ENCODE results near the gene KLHL22.

DNA sequence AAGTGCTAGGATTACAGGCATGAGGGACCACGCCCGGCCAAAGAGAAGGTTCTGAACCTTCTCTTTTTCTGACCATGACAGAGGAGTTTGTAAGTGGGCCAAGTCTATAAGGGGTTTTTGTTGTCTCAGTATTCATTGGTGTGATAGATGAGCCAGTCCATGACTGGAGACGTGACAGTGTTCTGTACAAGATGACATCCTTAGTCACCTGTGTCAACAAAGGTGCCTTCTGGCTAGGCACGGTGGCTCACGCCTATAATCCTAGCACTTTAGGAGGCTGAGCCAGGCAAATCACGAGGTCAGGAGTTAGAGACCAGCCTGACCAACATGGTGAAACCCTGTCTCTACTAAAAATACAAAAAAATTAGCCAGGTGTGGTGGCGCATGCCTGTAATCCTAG lies 4.2 kb upstream of the KLHL22 start:
- TF ChIP-seq, protein P1, sequence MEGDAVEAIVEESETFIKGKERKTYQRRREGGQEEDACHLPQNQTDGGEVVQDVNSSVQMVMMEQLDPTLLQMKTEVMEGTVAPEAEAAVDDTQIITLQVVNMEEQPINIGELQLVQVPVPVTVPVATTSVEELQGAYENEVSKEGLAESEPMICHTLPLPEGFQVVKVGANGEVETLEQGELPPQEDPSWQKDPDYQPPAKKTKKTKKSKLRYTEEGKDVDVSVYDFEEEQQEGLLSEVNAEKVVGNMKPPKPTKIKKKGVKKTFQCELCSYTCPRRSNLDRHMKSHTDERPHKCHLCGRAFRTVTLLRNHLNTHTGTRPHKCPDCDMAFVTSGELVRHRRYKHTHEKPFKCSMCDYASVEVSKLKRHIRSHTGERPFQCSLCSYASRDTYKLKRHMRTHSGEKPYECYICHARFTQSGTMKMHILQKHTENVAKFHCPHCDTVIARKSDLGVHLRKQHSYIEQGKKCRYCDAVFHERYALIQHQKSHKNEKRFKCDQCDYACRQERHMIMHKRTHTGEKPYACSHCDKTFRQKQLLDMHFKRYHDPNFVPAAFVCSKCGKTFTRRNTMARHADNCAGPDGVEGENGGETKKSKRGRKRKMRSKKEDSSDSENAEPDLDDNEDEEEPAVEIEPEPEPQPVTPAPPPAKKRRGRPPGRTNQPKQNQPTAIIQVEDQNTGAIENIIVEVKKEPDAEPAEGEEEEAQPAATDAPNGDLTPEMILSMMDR (IDR thresholded peaks at IDR 0.05; ENCODE audit: extremely low read depth in 1 of 2, insufficient read depth in 1 of 2, low read depth in 1 of 2, low read length in 2 of 2), result no peak
- TF ChIP-seq POLR2A (IDR thresholded peaks at IDR 0.05; ENCODE audit: low read depth, low read length) (no peak), POLR2AphosphoS5 (IDR thresholded peaks at IDR 0.05; ENCODE audit: insufficient read depth, low read depth, low read length) (no peak), EZH2 (IDR thresholded peaks at IDR 0.05; ENCODE audit: borderline replicate concordance, low read depth, low read length, severe bottlenecking) (no peak), JUN (IDR thresholded peaks at IDR 0.05; ENCODE audit: borderline replicate concordance, insufficient read depth, insufficient read length, low read depth) (no peak), GATA2 (IDR thresholded peaks at IDR 0.05; ENCODE audit: insufficient read depth, insufficient read length, low read depth, low read length) (no peak), FOS (IDR thresholded peaks at IDR 0.05; ENCODE audit: borderline replicate concordance, insufficient read depth, low read length) (no peak)
- TF ChIP-seq, protein P2, sequence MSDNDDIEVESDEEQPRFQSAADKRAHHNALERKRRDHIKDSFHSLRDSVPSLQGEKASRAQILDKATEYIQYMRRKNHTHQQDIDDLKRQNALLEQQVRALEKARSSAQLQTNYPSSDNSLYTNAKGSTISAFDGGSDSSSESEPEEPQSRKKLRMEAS (IDR thresholded peaks at IDR 0.05; ENCODE audit: insufficient read depth, insufficient read length), result no peak

Data from endothelial cell of umbilical vein (primary cell).